HEK293T (cell line): ENCODE measurements around the gene KRT34.
"Not testable (repeated sequence)": the region's sequence is repeated elsewhere in the genome, so short reads cannot be mapped to it uniquely, and the experiment has no call there.

ENCODE experiments used
- CTCF ChIA-PET: fragments of 350-600 bp; formaldehyde crosslinking; extraction: SDS; loops from one replicate; lab custom pipeline; 2021; ENCODE audit warnings: antibody characterized with exemption, inconsistent platforms; lab: Yijun Ruan, JAX
- POLR2A ChIA-PET: fragments of 350-600 bp; formaldehyde crosslinking; extraction: SDS; loops from one replicate; lab custom pipeline; 2020; ENCODE audit warnings: antibody characterized with exemption, inconsistent platforms; lab: Yijun Ruan, JAX
- DNase-seq: peaks from one replicate; pipeline ENCODE4 v3.0.0; 2012; ENCODE audit warnings: mixed read lengths; ENCODE audit errors: extremely low spot score
- ARNT ChIP-seq: fragments of 450-650 bp; IDR thresholded peaks from 2 replicates; pipeline ENCODE4 v1.6.1; 2017; ENCODE audit warnings: mild to moderate bottlenecking
- BHLHE40 ChIP-seq: fragments of 450-650 bp; IDR thresholded peaks from 2 replicates; pipeline ENCODE4 v1.6.1; 2016; ENCODE audit warnings: mild to moderate bottlenecking, moderate library complexity, borderline replicate concordance
- CTBP1 ChIP-seq: fragments of 450-650 bp; IDR thresholded peaks from 2 replicates; pipeline ENCODE4 v1.6.1; 2016; ENCODE audit warnings: borderline replicate concordance
- ELF4 ChIP-seq: fragments of 450-650 bp; IDR thresholded peaks from 2 replicates; pipeline ENCODE4 v1.6.1; 2017; ENCODE audit warnings: antibody characterized with exemption
- FOXA1 ChIP-seq: fragments of 450-650 bp; IDR thresholded peaks from 2 replicates; pipeline ENCODE4 v1.6.1; 2016; ENCODE audit warnings: mild to moderate bottlenecking
- FOXK2 ChIP-seq: fragments of 450-650 bp; IDR thresholded peaks from 2 replicates; pipeline ENCODE4 v1.6.1; 2016; ENCODE audit warnings: mild to moderate bottlenecking
- FOXM1 ChIP-seq: fragments of 450-650 bp; IDR thresholded peaks from 2 replicates; pipeline ENCODE4 v1.6.1; 2017; ENCODE audit warnings: mild to moderate bottlenecking, borderline replicate concordance
- HDGF ChIP-seq: fragments of 450-650 bp; IDR thresholded peaks from 2 replicates; pipeline ENCODE4 v1.6.1; 2017; ENCODE audit warnings: antibody characterized with exemption, borderline replicate concordance
- L3MBTL2 ChIP-seq: fragments of 450-650 bp; conservative IDR thresholded peaks from 2 replicates; pipeline ENCODE4 v1.6.1; 2016; ENCODE audit warnings: mild to moderate bottlenecking
- LEF1 ChIP-seq: fragments of 450-650 bp; IDR thresholded peaks from 2 replicates; pipeline ENCODE4 v1.6.1; 2017; ENCODE audit warnings: mild to moderate bottlenecking, borderline replicate concordance
- NFRKB ChIP-seq: fragments of 450-650 bp; IDR thresholded peaks from 2 replicates; pipeline ENCODE4 v1.6.1; 2016; ENCODE audit warnings: mild to moderate bottlenecking, moderate library complexity
- PKNOX1 ChIP-seq: fragments of 450-650 bp; IDR thresholded peaks from 2 replicates; pipeline ENCODE4 v1.6.1; 2016
- SP1 ChIP-seq: fragments of 450-650 bp; IDR thresholded peaks from 2 replicates; pipeline ENCODE4 v1.6.1; 2017
- SUZ12 ChIP-seq: fragments of 450-650 bp; IDR thresholded peaks from 2 replicates; pipeline ENCODE4 v1.6.1; 2016; ENCODE audit warnings: mild to moderate bottlenecking
- TARDBP ChIP-seq: fragments of 450-650 bp; IDR thresholded peaks from 2 replicates; pipeline ENCODE4 v1.6.1; 2016
- ZNF384 ChIP-seq: fragments of 450-650 bp; IDR thresholded peaks from 2 replicates; pipeline ENCODE4 v1.6.1; 2016

The KRT34 gene

GRCh38 chr17:41381943-41382342, at the start of gene KRT34:
TSS of gene KRT34 (minus strand) at chr17:41382306. CDS start at chr17:41382246, 60 bp downstream.
- POLR2A ChIA-PET, DNase-seq, CTCF ChIA-PET: not testable (repeated sequence)

- POLR2A ChIA-PET, DNase-seq, CTCF ChIA-PET: not testable (repeated sequence)
These were observed 48.3 kb upstream of the KRT34 start for GRCh38 chr17:41430376-41430775.

GRCh38 chr17:41429667-41430066, 47.6 kb upstream of the KRT34 start:
- ChIA-PET CTCF (no interaction called here), POLR2A (no interaction called here)
- TF ChIP-seq FOXA1 (no peak), LEF1 (no peak), CTBP1 (no peak), PKNOX1 (no peak), FOXM1 (no peak)
- DNase-seq = no peak

GRCh38 chr17:41428591-41429291, 46.6 kb upstream of the KRT34 start:
- ChIA-PET POLR2A (no interaction called here), CTCF (no interaction called here)
- DNase-seq = no peak
- TF ChIP-seq FOXA1 (no peak), ZNF384 (no peak), FOXM1 (no peak), FOXK2 (no peak), BHLHE40 (no peak), ELF4 (no peak), TARDBP (no peak), L3MBTL2 (no peak), SUZ12 (no peak), NFRKB (no peak), CTBP1 (no peak), ARNT (no peak), SP1 (no peak), LEF1 (no peak), HDGF (no peak), PKNOX1 (no peak)

- no peak for DNase-seq
- no peak for TF ChIP-seq NFRKB
- no peak for TF ChIP-seq ZNF384
- no peak for TF ChIP-seq CTBP1
- no peak for TF ChIP-seq FOXM1
- TF ChIP-seq SP1 = no peak
- TF ChIP-seq BHLHE40 = no peak
- TF ChIP-seq HDGF = no peak
- TF ChIP-seq SUZ12 = no peak
- TF ChIP-seq ELF4 = no peak
- no peak for TF ChIP-seq ARNT
- ChIA-PET POLR2A (no interaction called here), CTCF (interaction anchor here (1.6 kb wide), 1 partner anchor 12 kb away, joined by 3 read pairs; no protein-coding TSS in a partner anchor)
These were observed 42.1 kb upstream of the KRT34 start, which contains the start of gene KRT37 for GRCh38 chr17:41424111-41424635. TSS of gene KRT37 (minus strand) at chr17:41424585. CDS start at chr17:41424523, 62 bp downstream.

- DNase-seq, POLR2A ChIA-PET, CTCF ChIA-PET: not testable (repeated sequence)
These were observed 40.5 kb upstream of the KRT34 start for GRCh38 chr17:41422586-41422985.

- no peak for DNase-seq
- no peak for TF ChIP-seq FOXM1
- no peak for TF ChIP-seq PKNOX1
- TF ChIP-seq LEF1 = no peak
- TF ChIP-seq SP1 = no peak
- no peak for TF ChIP-seq SUZ12
- TF ChIP-seq NFRKB = no peak
- no peak for TF ChIP-seq FOXK2
- TF ChIP-seq L3MBTL2 = no peak
- TF ChIP-seq TARDBP = no peak
- ChIA-PET POLR2A (no interaction called here), CTCF (no interaction called here)
These were observed 39.5 kb upstream of the KRT34 start for GRCh38 chr17:41421617-41422016.

GRCh38 chr17:41421116-41421515, 39.0 kb upstream of the KRT34 start:
- ChIA-PET CTCF (no interaction called here), POLR2A (no interaction called here)
- no peak for DNase-seq
- TF ChIP-seq BHLHE40 (no peak), HDGF (no peak), LEF1 (no peak), FOXM1 (no peak), FOXA1 (no peak), TARDBP (no peak), CTBP1 (no peak), PKNOX1 (no peak), NFRKB (no peak), ELF4 (no peak), FOXK2 (no peak), ARNT (no peak), L3MBTL2 (no peak), SP1 (no peak), ZNF384 (no peak)
